VCaP (cell line): Measurements from ENCODE around the gene HSPA12A.

Source experiments
- H3K27ac ChIP-seq: fragments of 450-650 bp; 2 replicates; pipeline ENCODE4 v1.5.1; 2017
- CTCF ChIP-seq: fragments of 450-650 bp; conservative IDR thresholded peaks from 2 replicates; pipeline ENCODE4 v1.5.1; 2017; ENCODE audit warnings: mild to moderate bottlenecking, moderate library complexity

HSPA12A gene

GRCh38 chr10:116760919-116761318 lies 18.6 kb upstream of the HSPA12A start:
- no peak overlapping the region for H3K27ac ChIP-seq
- no peak for TF ChIP-seq CTCF

GRCh38 chr10:116757246-116757645 lies 14.9 kb upstream of the HSPA12A start:
- TF ChIP-seq CTCF: no peak

GRCh38 chr10:116756277-116756676 lies 13.9 kb upstream of the HSPA12A start:
- H3K27ac ChIP-seq: no peak overlapping the region
- no peak for TF ChIP-seq CTCF

More at GRCh38 chr10:116757246-116757645, 14.9 kb upstream of the HSPA12A start:
- no peak overlapping the region for H3K27ac ChIP-seq

- TF ChIP-seq CTCF: no peak
- H3K27ac ChIP-seq: no peak overlapping the region
Observed at GRCh38 chr10:116753759-116754158, 11.4 kb upstream of the HSPA12A start.

- TF ChIP-seq CTCF: no peak
- no peak overlapping the region for H3K27ac ChIP-seq
Observed at GRCh38 chr10:116752969-116753665, 10.8 kb upstream of the HSPA12A start.

GRCh38 chr10:116752563-116752962 lies 10.2 kb upstream of the HSPA12A start:
- no peak overlapping the region for H3K27ac ChIP-seq
- TF ChIP-seq CTCF: no peak

GRCh38 chr10:116748471-116748870 lies 6.1 kb upstream of the HSPA12A start:
- no peak overlapping the region for H3K27ac ChIP-seq
- no peak for TF ChIP-seq CTCF
